IMR-90 (cell line): ENCODE measurements around the gene BLMH. TPM values are rescaled to one million over a fixed set of nuclear protein-coding genes. Genes with fewer than 3 reads are reported as not detected.

ENCODE experiments used
- BHLHE40 ChIP-seq: fragments of 150-350 bp; IDR thresholded peaks from 2 replicates; pipeline ENCODE4 v1.6.1; 2016; ENCODE audit warnings: mild to moderate bottlenecking, low read depth, low read length
- MAZ ChIP-seq: IDR thresholded peaks from 2 replicates; pipeline ENCODE4 v1.6.1; 2012; ENCODE audit warnings: low read depth, mild to moderate bottlenecking, low read length, improper control_type of control experiment, moderate library complexity, borderline replicate concordance
- MXI1 ChIP-seq: IDR thresholded peaks from 2 replicates; pipeline ENCODE4 v1.6.1; 2012; ENCODE audit warnings: low read depth, mild to moderate bottlenecking, low read length, moderate library complexity, borderline replicate concordance
- NFE2L2 ChIP-seq: fragments of 150-350 bp; IDR thresholded peaks from 2 replicates; pipeline ENCODE4 v1.6.1; 2016; ENCODE audit warnings: low read depth, mild to moderate bottlenecking, low read length
- RCOR1 ChIP-seq: IDR thresholded peaks from 2 replicates; pipeline ENCODE4 v1.6.1; 2012; ENCODE audit warnings: mild to moderate bottlenecking, low read length, improper control_type of control experiment; ENCODE audit not compliant: insufficient replicate concordance
- RFX5 ChIP-seq: IDR thresholded peaks from 2 replicates; pipeline ENCODE4 v1.8.0; 2012; ENCODE audit warnings: low read depth, mild to moderate bottlenecking, low read length, moderate library complexity
- SMC3 ChIP-seq: fragments of 150-350 bp; IDR thresholded peaks from 2 replicates; pipeline ENCODE4 v1.6.1; 2016; ENCODE audit warnings: low read depth, mild to moderate bottlenecking, antibody characterized with exemption, low read length, moderate library complexity
- polyA plus RNA-seq, 3 experiments: library from polyadenylated mRNA; depleted of rRNA; stranded (reverse); fragments of >200 nt; gene quantifications; 2 replicates each; pipeline ENCODE4 v1.2.3, GENCODE V29; 2012; ENCODE audit warnings: low replicate concordance in 1 of 3
- total RNA-seq: library from RNA; depleted of rRNA; stranded (reverse); fragments of >200 nt; gene quantifications from 2 replicates; pipeline ENCODE4 v1.2.3, GENCODE V29; 2012

BLMH gene
- total and polyA plus RNA-seq, 2 of the 4 experiments (the other 2 are of a cell fraction): 17.3 to 20.8 TPM

GRCh38 chr17:30291543-30292285 is at the start of gene BLMH (continued):
- TF ChIP-seq NFE2L2 (peak; percentile 52; the same call in 1 of the 2 replicates), MAZ (peak; percentile 86; the same call in 1 of the 2 replicates), SMC3 (no peak), RFX5 (no peak), BHLHE40 (no peak), RCOR1 (no peak), MXI1 (no peak; the same call in 1 of the 2 replicates)
